Cardiac fibroblast (primary cell): ENCODE measurements around the gene RAB5A.
"Not testable (repeated sequence)": the region's sequence is repeated elsewhere in the genome, so short reads cannot be mapped to it uniquely, and the experiment has no call there.

Experiments used
- DNase-seq, 2 donors: peaks; one replicate each; pipeline versions ENCODE4 v3.0.0 to v3.0.0-alpha.2; 2010; ENCODE audit warnings: low read depth in 2 of 2
- H3K4me3 ChIP-seq, 2 donors: replicated peaks in 1 of 2; 1 replicate in 1 of 2; 2 replicates in 1 of 2; pipeline ENCODE4 v1.5.1; 2011; ENCODE audit warnings: low read depth in 2 of 2, low read length in 2 of 2, mild to moderate bottlenecking in 2 of 2, moderate library complexity in 1 of 2
- CTCF ChIP-seq: IDR thresholded peaks from one replicate; pipeline ENCODE4 v1.5.1; 2011; ENCODE audit warnings: low read depth, mild to moderate bottlenecking, low read length, inconsistent platforms

Gene RAB5A

GRCh38 chr3:19997502-19997901, 50.6 kb downstream of the RAB5A start:
- no peak for DNase-seq
- TF ChIP-seq CTCF = no peak
- no peak overlapping the region for H3K4me3 ChIP-seq

GRCh38 chr3:20001932-20002331, 55.0 kb downstream of the RAB5A start:
- no peak overlapping the region for H3K4me3 ChIP-seq
- DNase-seq = no peak
- TF ChIP-seq CTCF = no peak

- no peak for TF ChIP-seq CTCF
- no peak for DNase-seq
- H3K4me3 ChIP-seq = no peak overlapping the region
Observed at GRCh38 chr3:20007960-20008359, 61.1 kb downstream of the RAB5A start.

GRCh38 chr3:20008646-20009045, 61.7 kb downstream of the RAB5A start:
- TF ChIP-seq CTCF = no peak
- no peak for DNase-seq
- H3K4me3 ChIP-seq = no peak overlapping the region

- TF ChIP-seq CTCF = no peak
- H3K4me3 ChIP-seq = no peak within 1 kb of the TSS
- no peak for DNase-seq
Observed at GRCh38 chr3:20012164-20012563, 65.3 kb downstream of the RAB5A start, which contains the start of gene PP2D1. TSS of gene PP2D1 (minus strand) at chr3:20012264. CDS start at chr3:20012072, 192 bp downstream.

- no peak overlapping the region for H3K4me3 ChIP-seq
- no peak for TF ChIP-seq CTCF
- no peak for DNase-seq
Observed at GRCh38 chr3:20013396-20013795, 66.5 kb downstream of the RAB5A start.

GRCh38 chr3:20015525-20015924, 68.6 kb downstream of the RAB5A start:
- H3K4me3 ChIP-seq = no peak overlapping the region
- no peak for DNase-seq
- TF ChIP-seq CTCF = no peak

- H3K4me3 ChIP-seq, DNase-seq: not testable (repeated sequence)
Observed at GRCh38 chr3:20016076-20016475, 69.2 kb downstream of the RAB5A start.
